Smooth muscle cell (in vitro differentiated cells): ENCODE results near the gene KPNA6. TPM values are rescaled to one million over a fixed set of nuclear protein-coding genes. Genes with fewer than 3 reads are reported as not detected.
"Not testable (repeated sequence)": the region's sequence is repeated elsewhere in the genome, so short reads cannot be mapped to it uniquely, and the experiment has no call there.

Experiments used
- DNase-seq: peaks from one replicate; lab custom pipeline; 2025; ENCODE audit not compliant: unreplicated experiment; lab: John Stamatoyannopoulos, UW
- H2AFZ ChIP-seq: fragments of 200-600 bp; sonication (generic); 2 replicates; pipeline ENCODE4 v1.6.0; 2016; ENCODE audit warnings: antibody characterized with exemption, low read depth, mild to moderate bottlenecking
- H3F3A ChIP-seq: fragments of 200-600 bp; sonication (generic); 2 replicates; pipeline ENCODE4 v1.6.0; 2017; ENCODE audit warnings: antibody characterized with exemption, low read depth
- H3K27ac ChIP-seq: fragments of 200-600 bp; sonication (generic); 2 replicates; pipeline ENCODE4 v1.5.1; 2016; ENCODE audit warnings: low read depth, mild to moderate bottlenecking
- H3K27me3 ChIP-seq: fragments of 200-600 bp; sonication (generic); 2 replicates; pipeline ENCODE4 v1.6.1; 2016; ENCODE audit warnings: low read depth, mild to moderate bottlenecking
- H3K36me3 ChIP-seq: fragments of 200-600 bp; sonication (generic); 2 replicates; pipeline ENCODE4 v1.5.1; 2016; ENCODE audit warnings: low read depth
- H3K4me1 ChIP-seq: fragments of 200-600 bp; sonication (generic); 2 replicates; pipeline ENCODE4 v1.5.1; 2016; ENCODE audit warnings: low read depth
- H3K4me2 ChIP-seq: fragments of 200-600 bp; sonication (generic); 2 replicates; pipeline ENCODE4 v1.6.0; 2016; ENCODE audit warnings: mild to moderate bottlenecking
- H3K4me3 ChIP-seq: fragments of 200-600 bp; sonication (generic); 2 replicates; pipeline ENCODE4 v1.5.1; 2016; ENCODE audit warnings: mild to moderate bottlenecking
- H3K79me2 ChIP-seq: fragments of 200-600 bp; sonication (generic); 2 replicates; pipeline ENCODE4 v1.6.0; 2016; ENCODE audit warnings: low read depth, mild to moderate bottlenecking
- H3K9ac ChIP-seq: fragments of 200-600 bp; sonication (generic); 2 replicates; pipeline ENCODE4 v1.6.0; 2016; ENCODE audit warnings: low read depth
- H3K9me3 ChIP-seq: fragments of 200-600 bp; sonication (generic); replicated peaks from 2 replicates; pipeline ENCODE4 v1.5.1; 2016; ENCODE audit warnings: low read depth
- H4K20me1 ChIP-seq: fragments of 200-600 bp; sonication (generic); 2 replicates; pipeline ENCODE4 v1.6.0; 2016; ENCODE audit warnings: low read depth
- CTCF ChIP-seq: fragments of 200-600 bp; sonication (generic); IDR thresholded peaks from 2 replicates; pipeline ENCODE4 v1.5.1; 2017; ENCODE audit warnings: borderline replicate concordance, mild to moderate bottlenecking, antibody characterized with exemption; ENCODE audit not compliant: insufficient read depth, poor library complexity, severe bottlenecking
- WGBS: methylation state at CpG from one replicate; pipeline ENCODE4 v1.1.7; 2016; ENCODE audit warnings: low lambda C conversion rate; 5-methylcytosine and 5-hydroxymethylcytosine counted together
- polyA plus RNA-seq: library from polyadenylated mRNA; unstranded; fragments of >200 nt; fragmentation: Nextera tagmentation; extraction: Ambion mirVana; gene quantifications from 2 replicates; pipeline ENCODE4 v1.2.1, GENCODE V29; 2016
- total RNA-seq: library from RNA; depleted of rRNA; stranded (reverse); fragments of >200 nt; gene quantifications from 2 replicates; pipeline ENCODE4 v1.2.3, GENCODE V29; 2014

Gene KPNA6
- total and polyA plus RNA-seq, 2 experiments from 2014 or later: 29.1 to 35.8 TPM

- H3K9me3 ChIP-seq: no peaks in the 10 kb centered on the region
- H3F3A ChIP-seq: no peaks in the 10 kb centered on the region
- no peak overlapping the region for H3K27ac ChIP-seq
- H3K4me1 ChIP-seq: peaks cover 3% of the 10 kb centered on the region
- peaks cover 97% of the 10 kb centered on the region for H3K79me2 ChIP-seq
- no peaks in the 10 kb centered on the region for H3K27me3 ChIP-seq
- peaks cover 96% of the 10 kb centered on the region for H4K20me1 ChIP-seq
- no peak overlapping the region for H3K4me3 ChIP-seq
- H3K9ac ChIP-seq: no peak overlapping the region
- WGBS: 96% methylated on average over 5 of the region's 5 CpGs
- TF ChIP-seq CTCF: no peak
- no peak overlapping the region for H2AFZ ChIP-seq
- DNase-seq: no peak
- no peak overlapping the region for H3K4me2 ChIP-seq
- no peaks in the 10 kb centered on the region for H3K36me3 ChIP-seq
Observed at GRCh38 chr1:32112806-32113375, 5.0 kb downstream of the KPNA6 start.

- WGBS: 94% methylated on average over 4 of the region's 4 CpGs
- not testable (repeated sequence) for H3K27me3 ChIP-seq
- H4K20me1 ChIP-seq: peaks cover 100% of the 10 kb centered on the region
Observed at GRCh38 chr1:32113436-32113835, 5.6 kb downstream of the KPNA6 start.

GRCh38 chr1:32114420-32114819, 6.6 kb downstream of the KPNA6 start:
- no peak overlapping the region for H3K4me2 ChIP-seq
- no peak for DNase-seq
- H3K36me3 ChIP-seq: no peaks in the 10 kb centered on the region
- no peaks in the 10 kb centered on the region for H3K27me3 ChIP-seq
- 91% methylated on average over 2 of the region's 2 CpGs for WGBS
- H3F3A ChIP-seq: no peaks in the 10 kb centered on the region
- H3K9ac ChIP-seq: no peak overlapping the region
- H3K79me2 ChIP-seq: peaks cover 100% of the 10 kb centered on the region
- no peaks in the 10 kb centered on the region for H3K9me3 ChIP-seq
- H2AFZ ChIP-seq: no peak overlapping the region
- H3K27ac ChIP-seq: no peak overlapping the region
- peaks cover 97% of the 10 kb centered on the region for H4K20me1 ChIP-seq
- no peak overlapping the region for H3K4me3 ChIP-seq
- no peak for TF ChIP-seq CTCF
- H3K4me1 ChIP-seq: no peaks in the 10 kb centered on the region

More at GRCh38 chr1:32113436-32113835, 5.6 kb downstream of the KPNA6 start:
- peaks cover 100% of the 10 kb centered on the region for H3K79me2 ChIP-seq
- not testable (repeated sequence) for H3K27ac ChIP-seq, H3K4me3 ChIP-seq, H3K4me2 ChIP-seq, H3K9me3 ChIP-seq, DNase-seq, H3K4me1 ChIP-seq, H3F3A ChIP-seq, H3K36me3 ChIP-seq, H2AFZ ChIP-seq, H3K9ac ChIP-seq

GRCh38 chr1:32115496-32115895, 7.6 kb downstream of the KPNA6 start:
- no peaks in the 10 kb centered on the region for H3K9me3 ChIP-seq
- H3K27me3 ChIP-seq: no peaks in the 10 kb centered on the region
- no peaks in the 10 kb centered on the region for H3F3A ChIP-seq
- DNase-seq: no peak
- peaks cover 97% of the 10 kb centered on the region for H4K20me1 ChIP-seq
- no peak overlapping the region for H3K27ac ChIP-seq
- H3K4me1 ChIP-seq: no peaks in the 10 kb centered on the region
- no peak overlapping the region for H3K9ac ChIP-seq
- H3K4me2 ChIP-seq: no peak overlapping the region
- no peak for TF ChIP-seq CTCF
- peaks cover 100% of the 10 kb centered on the region for H3K79me2 ChIP-seq
- 74% methylated on average over 5 of the region's 5 CpGs for WGBS
- H2AFZ ChIP-seq: no peak overlapping the region
- no peaks in the 10 kb centered on the region for H3K36me3 ChIP-seq
- H3K4me3 ChIP-seq: no peak overlapping the region
